ENCODE data around the gene CHMP2A.

Gene CHMP2A

DNA sequence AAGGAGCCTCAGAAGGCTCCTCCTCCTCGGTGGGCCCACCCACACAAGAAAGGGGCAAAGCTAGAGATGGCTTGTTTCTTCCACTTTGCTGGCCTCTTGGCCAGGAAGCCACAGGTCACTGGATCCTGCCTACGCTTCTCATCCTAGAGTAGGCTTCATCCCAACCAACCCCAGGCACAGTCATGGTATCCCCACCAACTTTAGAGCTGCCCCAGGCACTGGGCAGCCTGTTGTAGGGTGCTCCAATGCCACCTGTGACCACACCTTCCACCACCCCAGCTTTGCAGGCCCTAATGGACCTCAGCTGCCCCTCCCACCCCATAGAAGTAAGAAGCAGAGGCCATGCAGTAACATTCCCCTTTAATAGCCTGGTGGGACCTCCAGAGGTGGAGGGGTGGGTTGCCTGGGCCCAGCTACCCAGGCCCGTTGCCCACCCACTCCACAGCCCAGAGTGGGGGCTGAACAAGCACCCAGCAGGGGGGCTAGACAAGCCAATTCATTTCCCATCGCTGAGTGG, 522 bp upstream of the CHMP2A start:
- CTCF ChIA-PET: interaction anchor here (0.5 kb wide), 1 partner anchor 35 kb away, joined by 3 read pairs; no protein-coding TSS in a partner anchor
- peak overlapping the region; percentile 100 for H3K27ac ChIP-seq
- POLR2A ChIA-PET (ENCODE audit: low non-redundant PET): interaction anchor here (1.0 to 1.7 kb wide), 3 partner anchors 12 to 42 kb away, joined by 4 to 5 read pairs (median 4); partner anchors contain the start of genes TRIM28 and ZBTB45
- no peak for DNase-seq (ENCODE audit: low spot score)
- no peak for TF ChIP-seq CTCF (conservative IDR thresholded peaks at IDR 0.05; ENCODE audit: low read depth)

GRCh38 chr19:58553799-58554493, 959 bp downstream of the CHMP2A start:
- ChIA-PET POLR2A (ENCODE audit: low non-redundant PET) (interaction anchor here (0.9 to 1.7 kb wide), 5 partner anchors 9 to 40 kb away, joined by 4 to 6 read pairs (median 4); partner anchors contain the start of genes TRIM28 and ZBTB45), CTCF (interaction anchor here (1.3 kb wide), 1 partner anchor 35 kb away, joined by 6 read pairs; no protein-coding TSS in a partner anchor)
- no peak for DNase-seq (ENCODE audit: low spot score)
- H3K27ac ChIP-seq: peak overlapping the region; percentile 100
- TF ChIP-seq CTCF (conservative IDR thresholded peaks at IDR 0.05; ENCODE audit: low read depth): no peak

DNA sequence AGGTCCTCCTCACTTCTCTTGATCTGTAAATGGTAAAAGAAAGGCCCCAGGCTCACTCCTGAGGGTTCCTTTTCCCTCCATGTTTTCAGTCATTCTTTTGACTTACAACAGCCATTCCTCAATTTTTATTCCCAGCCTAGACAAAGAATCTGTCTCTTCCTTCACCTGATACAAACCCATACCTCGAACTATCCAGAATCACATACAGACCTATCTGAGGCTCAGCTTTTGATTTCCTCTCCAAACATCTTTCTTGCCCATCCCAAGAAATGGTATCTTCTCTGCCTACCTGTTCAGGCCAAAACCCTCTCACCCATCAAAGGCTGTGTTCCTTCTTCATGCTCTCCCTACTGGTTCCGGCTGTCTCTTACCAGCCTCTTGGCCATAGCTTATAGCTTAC, 2.2 kb downstream of the CHMP2A start:
- DNase-seq (ENCODE audit: low spot score): no peak
- POLR2A ChIA-PET (ENCODE audit: low non-redundant PET): interaction anchor here (0.6 to 1.5 kb wide), 3 partner anchors 8 to 20 kb away, joined by 3 to 6 read pairs (median 4); partner anchors contain the start of gene TRIM28
- peak overlapping the region; percentile 100 for H3K27ac ChIP-seq
- CTCF ChIA-PET: no interaction called here
- TF ChIP-seq CTCF (conservative IDR thresholded peaks at IDR 0.05; ENCODE audit: low read depth): no peak

GRCh38 chr19:58551577-58552471, 3.1 kb downstream of the CHMP2A start:
- TF ChIP-seq CTCF (conservative IDR thresholded peaks at IDR 0.05; ENCODE audit: low read depth): no peak
- DNase-seq (ENCODE audit: low spot score): no peak
- ChIA-PET POLR2A (ENCODE audit: low non-redundant PET) (interaction anchor here (1.5 kb wide), 1 partner anchor 7 kb away, joined by 4 read pairs; no protein-coding TSS in a partner anchor), CTCF (no interaction called here)
- peak overlapping the region; percentile 27 for H3K27ac ChIP-seq

- CTCF ChIA-PET: no interaction called here
- POLR2A ChIA-PET (ENCODE audit: low non-redundant PET): no interaction called here
- TF ChIP-seq CTCF (conservative IDR thresholded peaks at IDR 0.05; ENCODE audit: low read depth): no peak
- DNase-seq (ENCODE audit: low spot score): no peak
- peak overlapping the region; percentile 27 for H3K27ac ChIP-seq
Observed at GRCh38 chr19:58551123-58551497, 3.8 kb downstream of the CHMP2A start.

Measured in RWPE1 (cell line).